K562 (cell line): ENCODE measurements around the gene DNAAF1. TPM values are rescaled to one million over a fixed set of nuclear protein-coding genes. Genes with fewer than 3 reads are reported as not detected.

Experiments
- SMARCB1 ChIP-seq: IDR thresholded peaks from 2 replicates; pipeline ENCODE4 v1.6.1; 2011; ENCODE audit warnings: improper control_type of control experiment, low read depth; ENCODE audit not compliant: insufficient read length
- YY1 ChIP-seq, 3 experiments: IDR thresholded peaks; 2 replicates each; pipeline ENCODE4 v1.6.1; 2011; ENCODE audit warnings: low read length in 2 of 3, mild to moderate bottlenecking in 2 of 3, moderate library complexity in 2 of 3, borderline replicate concordance in 1 of 3, control low read depth in 1 of 3, low read depth in 1 of 3; ENCODE audit not compliant: insufficient read depth in 3 of 3, insufficient replicate concordance in 2 of 3, control insufficient read depth in 1 of 3, insufficient read length in 1 of 3; ENCODE audit errors: extremely low read depth in 1 of 3
- ZNF232 ChIP-seq: sonication (generic); formaldehyde crosslinking; IDR thresholded peaks from 2 replicates; pipeline ENCODE4 v1.8.0; 2022; ENCODE audit warnings: mild to moderate bottlenecking, missing genetic modification reagents
- polyA plus RNA-seq, 8 experiments: library from polyadenylated mRNA; depleted of rRNA in 4 of 8; stranded (reverse) in 5 of 8; unstranded in 3 of 8; fragments of >200 nt; fragmentation: Nextera tagmentation in 2 of 8; fragmentation: Illumina TruSeq in 1 of 8; extraction: Ambion mirVana in 2 of 8; extraction: Trizol in 1 of 8; gene quantifications; 2 replicates each; pipeline versions ENCODE4 v1.2.1 to v1.2.3, GENCODE V29; 2011 to 2014; ENCODE audit warnings: inconsistent platforms in 1 of 8, missing spikeins in 1 of 8
- total RNA-seq, 7 experiments: library from RNA; depleted of rRNA in 6 of 7; stranded (reverse); fragments of >200 nt in 6 of 7; fragmentation: Illumina TruSeq in 2 of 7; extraction: Trizol in 2 of 7; gene quantifications; 2 replicates each; pipeline versions ENCODE4 v1.2.1 to v1.2.3, GENCODE V29; 2011 to 2021; ENCODE audit warnings: low replicate concordance in 1 of 7
- TF ChIP-seq, protein P1 (sequence below): fragments of 250-450 bp; sonication (Bioruptor Pico); IDR thresholded peaks from 2 replicates; pipeline ENCODE4 v1.9.0; 2021; ENCODE audit warnings: mild to moderate bottlenecking, inconsistent platforms
- TF ChIP-seq, protein P2 (sequence below): sonication (generic); formaldehyde crosslinking; IDR thresholded peaks from 2 replicates; pipeline ENCODE4 v1.8.0; 2022; ENCODE audit warnings: missing genetic modification reagents, mild to moderate bottlenecking, borderline replicate concordance

DNAAF1 gene
- total and polyA plus RNA-seq, 9 of the 15 experiments (the other 6 are each of a cell fraction or from before 2014, with no cell fraction given), result 0.01 TPM; not detected in 8

DNA sequence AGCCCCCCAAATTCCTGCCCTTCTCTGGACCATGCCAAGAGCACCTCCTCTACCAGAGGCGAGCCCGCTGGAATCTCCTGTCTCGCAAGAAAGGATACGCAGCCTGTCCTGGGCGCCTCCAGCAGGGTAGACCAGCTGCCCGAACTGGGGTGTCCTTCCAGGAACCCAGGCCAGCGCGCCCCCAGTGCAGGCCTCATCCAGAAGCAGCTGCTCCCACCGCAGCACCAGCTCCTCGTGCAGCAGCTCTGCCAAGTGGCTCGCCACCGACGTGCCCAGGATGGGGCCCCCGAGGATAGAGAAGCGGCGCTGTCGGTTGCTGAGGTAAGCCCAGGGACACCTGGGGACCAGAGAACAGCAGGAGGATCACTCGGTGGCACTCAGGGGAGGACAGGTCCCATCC, 37.0 kb downstream of the DNAAF1 start (continued):
- TF ChIP-seq, protein P1, sequence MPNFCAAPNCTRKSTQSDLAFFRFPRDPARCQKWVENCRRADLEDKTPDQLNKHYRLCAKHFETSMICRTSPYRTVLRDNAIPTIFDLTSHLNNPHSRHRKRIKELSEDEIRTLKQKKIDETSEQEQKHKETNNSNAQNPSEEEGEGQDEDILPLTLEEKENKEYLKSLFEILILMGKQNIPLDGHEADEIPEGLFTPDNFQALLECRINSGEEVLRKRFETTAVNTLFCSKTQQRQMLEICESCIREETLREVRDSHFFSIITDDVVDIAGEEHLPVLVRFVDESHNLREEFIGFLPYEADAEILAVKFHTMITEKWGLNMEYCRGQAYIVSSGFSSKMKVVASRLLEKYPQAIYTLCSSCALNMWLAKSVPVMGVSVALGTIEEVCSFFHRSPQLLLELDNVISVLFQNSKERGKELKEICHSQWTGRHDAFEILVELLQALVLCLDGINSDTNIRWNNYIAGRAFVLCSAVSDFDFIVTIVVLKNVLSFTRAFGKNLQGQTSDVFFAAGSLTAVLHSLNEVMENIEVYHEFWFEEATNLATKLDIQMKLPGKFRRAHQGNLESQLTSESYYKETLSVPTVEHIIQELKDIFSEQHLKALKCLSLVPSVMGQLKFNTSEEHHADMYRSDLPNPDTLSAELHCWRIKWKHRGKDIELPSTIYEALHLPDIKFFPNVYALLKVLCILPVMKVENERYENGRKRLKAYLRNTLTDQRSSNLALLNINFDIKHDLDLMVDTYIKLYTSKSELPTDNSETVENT, result no peak
- TF ChIP-seq YY1 (IDR thresholded peaks at IDR 0.05; ENCODE audit: borderline replicate concordance in 1 of 3, control insufficient read depth in 1 of 3, extremely low read depth in 1 of 3, insufficient read depth in 3 of 3, insufficient read length in 1 of 3, insufficient replicate concordance in 2 of 3, low read depth in 1 of 3, low read length in 2 of 3), result no peak
- TF ChIP-seq ZNF232 (CRISPR knock-in tag), result no peak
- TF ChIP-seq SMARCB1, result no peak
- TF ChIP-seq, protein P2, sequence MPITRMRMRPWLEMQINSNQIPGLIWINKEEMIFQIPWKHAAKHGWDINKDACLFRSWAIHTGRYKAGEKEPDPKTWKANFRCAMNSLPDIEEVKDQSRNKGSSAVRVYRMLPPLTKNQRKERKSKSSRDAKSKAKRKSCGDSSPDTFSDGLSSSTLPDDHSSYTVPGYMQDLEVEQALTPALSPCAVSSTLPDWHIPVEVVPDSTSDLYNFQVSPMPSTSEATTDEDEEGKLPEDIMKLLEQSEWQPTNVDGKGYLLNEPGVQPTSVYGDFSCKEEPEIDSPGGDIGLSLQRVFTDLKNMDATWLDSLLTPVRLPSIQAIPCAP (CRISPR knock-in tag), result no peak
